Lung (tissue), 12 donors: ENCODE measurements around the gene FMN1. TPM values are rescaled to one million over a fixed set of nuclear protein-coding genes. Genes with fewer than 3 reads are reported as not detected.

Experiments
- ATAC-seq: fragments of 200-7000 bp; cut with Tn5 transposase; one replicate; pipeline ENCODE4 v1.9.1; 2020; ENCODE audit warnings: moderate number of reproducible peaks; ENCODE audit not compliant: insufficient read depth, low FRiP score
- DNase-seq, 3 donors: peaks; one replicate each; pipeline ENCODE4 v3.0.0-alpha.2; 2013 to 2017
- H3K27ac ChIP-seq, 2 donors: one replicate each; pipeline ENCODE4 v1.5.1; 2013; ENCODE audit warnings: mild to moderate bottlenecking in 2 of 2, moderate library complexity in 2 of 2, control low read depth in 1 of 2, inconsistent platforms in 1 of 2, low read depth in 1 of 2, low read length in 1 of 2
- H3K27me3 ChIP-seq, 3 donors: one replicate each; pipeline ENCODE4 v1.5.1; 2013; ENCODE audit warnings: low read length in 2 of 3; ENCODE audit not compliant: control insufficient read depth in 3 of 3, insufficient read depth in 3 of 3
- H3K36me3 ChIP-seq, 4 donors: one replicate each; pipeline ENCODE4 v1.5.1; 2013; ENCODE audit warnings: low read length in 4 of 4, mild to moderate bottlenecking in 1 of 4, moderate library complexity in 1 of 4; ENCODE audit not compliant: control insufficient read depth in 4 of 4, insufficient read depth in 4 of 4
- H3K4me1 ChIP-seq, 5 donors: one replicate each; pipeline ENCODE4 v1.5.1; 2013; ENCODE audit warnings: low read length in 5 of 5, mild to moderate bottlenecking in 2 of 5, moderate library complexity in 1 of 5; ENCODE audit not compliant: control insufficient read depth in 5 of 5, insufficient read depth in 5 of 5
- H3K4me3 ChIP-seq: one replicate; pipeline ENCODE4 v1.5.1; 2013; ENCODE audit warnings: mild to moderate bottlenecking, control low read depth, moderate library complexity
- H3K9ac ChIP-seq, 2 donors: one replicate each; pipeline ENCODE4 v1.5.1; 2013; ENCODE audit warnings: low read length in 2 of 2, control low read depth in 1 of 2; ENCODE audit not compliant: insufficient read depth in 1 of 2
- H3K9me3 ChIP-seq, 4 donors: one replicate each; pipeline ENCODE4 v1.5.1; 2013; ENCODE audit warnings: low read length in 3 of 4, mild to moderate bottlenecking in 1 of 4, moderate library complexity in 1 of 4; ENCODE audit not compliant: control insufficient read depth in 4 of 4, insufficient read depth in 3 of 4
- WGBS, 2 donors: extraction: QIAGEN DNeasy Blood & Tissue Kit; methylation state at CpG; one replicate each; pipeline ENCODE4 v1.1.7; 2013; 5-methylcytosine and 5-hydroxymethylcytosine counted together
- polyA plus RNA-seq, 2 donors: library from polyadenylated mRNA; stranded (reverse); fragments of 200-250 nt; gene quantifications; one replicate each; pipeline ENCODE4 v1.2.1, GENCODE V29; 2013
- total RNA-seq, 2 donors: library from RNA; depleted of rRNA in 1 of 2; stranded (reverse); fragments of >200 nt in 1 of 2; gene quantifications; one replicate each; pipeline ENCODE4 v1.2.1, GENCODE V29; 2014 to 2021
- TF ChIP-seq, protein P1 (sequence below): IDR thresholded peaks from 2 replicates; pipeline ENCODE4 v1.5.1; 2012; ENCODE audit warnings: mild to moderate bottlenecking; ENCODE audit errors: control extremely low read depth, extremely low read depth
- donor health status: control.
- donor health status: control.
- donor health status: Bipolar disorder and iron deficiency.
- donor health status: healthy.
- donor health status: DM: yes; HTN: yes; CAD: no.

Gene FMN1
- total and polyA plus RNA-seq, 4 donors = 4.6 to 45.2 (median 15.7) TPM

DNA sequence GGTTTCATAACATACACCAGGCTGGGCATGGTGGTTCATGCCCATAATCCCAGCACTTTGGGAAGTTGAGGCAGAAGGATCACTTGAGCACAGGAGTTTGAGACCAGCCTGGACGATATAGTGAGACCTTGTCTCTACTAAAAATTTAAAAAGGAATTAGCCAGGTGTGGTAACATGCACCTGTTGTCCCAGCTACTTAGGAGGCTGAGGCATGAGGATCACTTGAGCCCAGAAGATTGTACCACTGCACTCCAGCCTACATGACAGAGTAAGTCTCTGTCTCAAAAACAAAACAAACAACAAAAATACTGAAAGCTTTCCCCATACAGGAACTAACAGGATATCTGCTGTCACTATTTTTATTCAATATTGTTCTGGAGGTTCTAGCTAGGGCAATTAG is 455.8 kb downstream of the FMN1 start:
- 88 to 91% methylated on average over 1 of the region's 1 CpG for WGBS, 2 donors
- peaks cover 0 to 3% (median 0%) of the 10 kb centered on the region in 4 donors for H3K9me3 ChIP-seq
- H3K36me3 ChIP-seq = no peaks in the 10 kb centered on the region
- no peak overlapping the region for H3K4me3 ChIP-seq
- no peaks in the 10 kb centered on the region for H3K27me3 ChIP-seq
- no peak for DNase-seq
- H3K4me1 ChIP-seq = no peaks in the 10 kb centered on the region
- TF ChIP-seq, protein P1, sequence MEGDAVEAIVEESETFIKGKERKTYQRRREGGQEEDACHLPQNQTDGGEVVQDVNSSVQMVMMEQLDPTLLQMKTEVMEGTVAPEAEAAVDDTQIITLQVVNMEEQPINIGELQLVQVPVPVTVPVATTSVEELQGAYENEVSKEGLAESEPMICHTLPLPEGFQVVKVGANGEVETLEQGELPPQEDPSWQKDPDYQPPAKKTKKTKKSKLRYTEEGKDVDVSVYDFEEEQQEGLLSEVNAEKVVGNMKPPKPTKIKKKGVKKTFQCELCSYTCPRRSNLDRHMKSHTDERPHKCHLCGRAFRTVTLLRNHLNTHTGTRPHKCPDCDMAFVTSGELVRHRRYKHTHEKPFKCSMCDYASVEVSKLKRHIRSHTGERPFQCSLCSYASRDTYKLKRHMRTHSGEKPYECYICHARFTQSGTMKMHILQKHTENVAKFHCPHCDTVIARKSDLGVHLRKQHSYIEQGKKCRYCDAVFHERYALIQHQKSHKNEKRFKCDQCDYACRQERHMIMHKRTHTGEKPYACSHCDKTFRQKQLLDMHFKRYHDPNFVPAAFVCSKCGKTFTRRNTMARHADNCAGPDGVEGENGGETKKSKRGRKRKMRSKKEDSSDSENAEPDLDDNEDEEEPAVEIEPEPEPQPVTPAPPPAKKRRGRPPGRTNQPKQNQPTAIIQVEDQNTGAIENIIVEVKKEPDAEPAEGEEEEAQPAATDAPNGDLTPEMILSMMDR = no peak
- no peak for ATAC-seq
- H3K9ac ChIP-seq = no peak overlapping the region
- H3K27ac ChIP-seq = no peak overlapping the region

DNA sequence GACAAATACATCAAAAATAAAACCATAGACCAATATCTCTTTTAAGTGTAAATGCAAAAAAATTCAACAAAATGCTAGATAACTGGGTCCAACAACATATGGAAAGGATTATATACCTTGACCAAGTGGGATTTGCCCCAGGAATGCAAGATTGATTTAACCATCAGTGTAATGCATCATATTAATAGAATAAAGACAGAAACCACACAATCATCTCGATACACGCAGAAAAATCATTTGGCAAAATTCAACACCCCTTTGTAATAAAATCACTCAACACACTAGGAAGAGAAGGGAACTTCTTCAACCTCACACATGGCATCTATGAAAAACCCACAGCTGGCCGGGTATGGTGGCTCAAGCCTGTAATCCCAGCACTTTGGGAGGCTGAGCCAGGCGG is 457.2 kb downstream of the FMN1 start:
- Histone ChIP-seq H3K9me3 (peaks cover 0 to 3% (median 0%) of the 10 kb centered on the region in 4 donors), H3K27ac (no peak overlapping the region), H3K36me3 (no peaks in the 10 kb centered on the region), H3K4me1 (no peaks in the 10 kb centered on the region), H3K9ac (no peak overlapping the region), H3K4me3 (no peak overlapping the region), H3K27me3 (peaks cover 0 to 9% (median 0%) of the 10 kb centered on the region in 3 donors)
- TF ChIP-seq, protein P1 = no peak
- ATAC-seq (no peak), DNase-seq (no peak)
- 91 to 96% methylated on average over 4 of the region's 4 CpGs for WGBS, 2 donors

DNA sequence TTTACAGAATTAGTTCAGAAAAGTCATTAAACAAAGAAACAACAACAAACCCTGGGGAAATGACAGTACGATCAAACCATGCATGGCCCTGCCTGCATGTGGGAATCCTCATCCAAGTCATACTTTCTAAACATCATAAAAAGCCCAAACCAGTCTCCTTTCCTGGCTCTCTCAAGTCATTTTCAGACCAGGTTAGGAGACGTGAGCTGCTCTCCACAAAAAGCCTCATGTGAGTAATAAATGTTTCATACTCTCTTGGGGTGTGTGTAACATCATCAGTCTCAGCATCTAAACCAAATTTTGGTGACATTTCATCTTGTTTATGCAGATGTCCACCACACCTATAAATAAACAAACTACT is 457.8 kb downstream of the FMN1 start:
- ATAC-seq (no peak), DNase-seq (no peak)
- Histone ChIP-seq H3K9me3 (peaks cover 0 to 3% (median 0%) of the 10 kb centered on the region in 4 donors), H3K36me3 (no peaks in the 10 kb centered on the region), H3K4me1 (no peaks in the 10 kb centered on the region), H3K9ac (no peak overlapping the region), H3K4me3 (no peak overlapping the region), H3K27ac (no peak overlapping the region), H3K27me3 (peaks cover 0 to 9% (median 0%) of the 10 kb centered on the region in 3 donors)
- 88 to 93% methylated on average over 2 of the region's 2 CpGs for WGBS, 2 donors
- TF ChIP-seq, protein P1 = no peak
